ENCODE measurements around the gene LIN7C.

DNA sequence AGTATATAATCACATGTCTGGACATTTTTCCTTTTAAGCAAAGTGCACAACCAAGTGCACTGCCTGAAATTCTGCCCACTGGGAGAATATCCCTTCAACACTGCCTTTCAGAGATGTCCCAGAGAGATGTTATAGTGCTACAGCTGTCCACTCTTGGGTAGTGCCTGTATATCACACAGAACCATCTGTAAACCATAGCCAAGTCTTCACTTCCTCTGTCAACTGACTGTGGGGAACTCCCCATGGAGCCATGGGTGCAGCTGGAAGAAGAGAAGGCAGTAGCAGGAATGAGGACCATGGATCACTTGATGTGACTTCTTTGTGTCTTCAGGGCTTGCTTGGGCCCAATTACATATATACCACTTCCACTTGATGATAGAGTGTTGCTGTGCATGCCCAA lies 44.6 kb upstream of the LIN7C start:
- TF ChIP-seq POLR2AphosphoS5 (IDR thresholded peaks at IDR 0.05; ENCODE audit: borderline replicate concordance, low read depth, low read length) (no peak), EZH2 (IDR thresholded peaks at IDR 0.05) (no peak), FOXP2 (optimal IDR thresholded peaks at IDR 0.05; ENCODE audit: control extremely low read depth, extremely low read length, insufficient read depth) (no peak)

Measured in SK-N-MC (cell line).